Measurements from ENCODE around the gene SLC43A3.

The SLC43A3 gene

GRCh38 chr11:57391111-57391510, 35.8 kb downstream of the SLC43A3 start:
- TF ChIP-seq, protein P1, sequence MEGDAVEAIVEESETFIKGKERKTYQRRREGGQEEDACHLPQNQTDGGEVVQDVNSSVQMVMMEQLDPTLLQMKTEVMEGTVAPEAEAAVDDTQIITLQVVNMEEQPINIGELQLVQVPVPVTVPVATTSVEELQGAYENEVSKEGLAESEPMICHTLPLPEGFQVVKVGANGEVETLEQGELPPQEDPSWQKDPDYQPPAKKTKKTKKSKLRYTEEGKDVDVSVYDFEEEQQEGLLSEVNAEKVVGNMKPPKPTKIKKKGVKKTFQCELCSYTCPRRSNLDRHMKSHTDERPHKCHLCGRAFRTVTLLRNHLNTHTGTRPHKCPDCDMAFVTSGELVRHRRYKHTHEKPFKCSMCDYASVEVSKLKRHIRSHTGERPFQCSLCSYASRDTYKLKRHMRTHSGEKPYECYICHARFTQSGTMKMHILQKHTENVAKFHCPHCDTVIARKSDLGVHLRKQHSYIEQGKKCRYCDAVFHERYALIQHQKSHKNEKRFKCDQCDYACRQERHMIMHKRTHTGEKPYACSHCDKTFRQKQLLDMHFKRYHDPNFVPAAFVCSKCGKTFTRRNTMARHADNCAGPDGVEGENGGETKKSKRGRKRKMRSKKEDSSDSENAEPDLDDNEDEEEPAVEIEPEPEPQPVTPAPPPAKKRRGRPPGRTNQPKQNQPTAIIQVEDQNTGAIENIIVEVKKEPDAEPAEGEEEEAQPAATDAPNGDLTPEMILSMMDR (IDR thresholded peaks at IDR 0.05; ENCODE audit: extremely low read depth, insufficient read depth, missing control alignments) = no peak
- no peak for DNase-seq (ENCODE audit: low spot score)
- in situ Hi-C loops (cut with MboI; ENCODE audit: low pct_unique_long_range_greater_than_20kb, low sequenced_read_pairs, unreplicated experiment) = no loop called here

DNA sequence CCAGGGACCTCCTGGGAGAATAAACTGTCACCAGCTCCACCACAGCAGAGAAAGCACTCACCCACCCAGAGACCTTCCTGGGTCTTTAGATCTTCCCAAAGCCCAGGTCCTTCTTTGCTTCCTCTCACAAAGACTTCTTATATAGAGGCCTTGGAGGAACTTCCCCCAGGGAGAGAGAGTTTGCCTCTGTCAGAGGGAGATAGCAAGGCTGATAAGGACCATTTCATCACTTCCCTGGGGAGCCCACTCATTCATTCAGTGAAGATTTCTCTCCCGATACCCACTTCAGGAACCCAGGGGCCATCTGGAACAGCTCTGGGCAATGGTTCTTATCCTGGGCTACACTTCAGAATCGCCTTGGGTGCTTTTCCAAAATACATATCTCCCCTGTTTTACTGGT, 36.4 kb downstream of the SLC43A3 start, which contains the start of gene PRG2:
PRG2 (minus strand) TSS at position 116 of the 400 bp plus-strand sequence. CDS start 706 bp downstream, outside the sequence.
- no peak for DNase-seq (ENCODE audit: low spot score)
- TF ChIP-seq, protein P1 (IDR thresholded peaks at IDR 0.05; ENCODE audit: extremely low read depth, insufficient read depth, missing control alignments) = no peak
- in situ Hi-C loops (cut with MboI; ENCODE audit: low pct_unique_long_range_greater_than_20kb, low sequenced_read_pairs, unreplicated experiment) = no loop called here

DNA sequence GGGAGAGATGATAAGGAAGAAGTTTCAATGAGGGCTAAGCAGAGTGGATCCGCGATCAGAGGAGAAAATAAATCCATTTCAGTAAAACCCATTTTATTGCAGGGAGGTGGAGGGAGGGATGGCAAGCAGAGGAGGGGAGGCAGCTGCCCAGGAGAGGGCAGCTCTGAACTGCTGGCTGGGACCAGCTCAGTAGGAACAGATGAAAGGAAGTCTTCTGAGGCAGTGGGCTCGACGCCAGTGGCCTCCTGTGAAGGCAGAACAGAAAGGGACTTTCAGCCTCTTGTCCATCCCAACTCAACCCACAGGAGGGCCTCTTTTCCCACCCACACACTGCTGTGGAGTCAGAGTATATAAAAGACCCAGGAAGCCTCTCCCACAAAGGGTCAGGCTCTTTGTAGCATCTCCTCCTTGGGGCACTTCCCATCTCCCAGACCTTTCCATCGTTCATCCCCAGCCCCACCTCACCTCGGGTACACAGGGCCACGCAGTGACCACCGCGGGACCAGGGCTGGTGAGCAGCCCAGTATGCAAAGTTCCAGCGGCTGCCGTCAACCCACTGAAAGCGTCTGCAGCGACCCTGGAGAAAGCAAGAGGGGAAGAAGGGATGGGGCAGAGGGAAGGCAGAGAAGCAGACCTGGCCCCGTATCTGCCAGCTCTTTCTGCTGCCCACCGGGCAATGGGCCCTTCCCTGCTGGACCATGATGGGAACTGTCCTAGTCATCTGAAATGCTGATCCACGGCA, 39.5 kb downstream of the SLC43A3 start:
- DNase-seq (ENCODE audit: low spot score) = no peak
- in situ Hi-C loops (cut with MboI; ENCODE audit: low pct_unique_long_range_greater_than_20kb, low sequenced_read_pairs, unreplicated experiment) = no loop called here
- TF ChIP-seq, protein P1 (IDR thresholded peaks at IDR 0.05; ENCODE audit: extremely low read depth, insufficient read depth, missing control alignments) = no peak

GRCh38 chr11:57386178-57386940, 40.6 kb downstream of the SLC43A3 start:
- DNase-seq (ENCODE audit: low spot score) = no peak
- TF ChIP-seq, protein P1 (IDR thresholded peaks at IDR 0.05; ENCODE audit: extremely low read depth, insufficient read depth, missing control alignments) = no peak
- in situ Hi-C loops (cut with MboI; ENCODE audit: low pct_unique_long_range_greater_than_20kb, low sequenced_read_pairs, unreplicated experiment) = no loop called here

DNA sequence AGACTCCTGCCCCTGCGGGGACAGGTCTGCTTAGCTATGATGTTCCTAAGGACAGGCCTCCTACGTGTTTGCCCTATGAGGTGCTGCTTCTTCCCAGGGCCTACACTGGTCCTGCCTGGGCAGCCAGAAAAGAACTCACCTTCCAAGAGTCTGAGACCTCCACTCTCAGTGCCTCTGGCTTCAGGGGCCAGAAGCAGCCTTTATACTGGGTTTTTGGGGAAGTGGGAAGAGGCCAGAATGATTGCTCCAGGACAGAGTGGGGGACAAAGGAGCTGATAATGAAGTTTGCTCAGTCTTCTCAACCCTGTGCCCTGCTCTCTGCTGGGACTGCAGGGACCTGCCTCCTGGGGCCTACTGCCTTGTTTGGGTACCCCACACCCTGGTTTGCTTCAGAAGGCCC, 45.9 kb downstream of the SLC43A3 start, which contains the start of gene PRG3:
PRG3 (minus strand) TSS at position 176 of the 400 bp plus-strand sequence. CDS start 442 bp downstream, outside the sequence.
- TF ChIP-seq, protein P1 (IDR thresholded peaks at IDR 0.05; ENCODE audit: extremely low read depth, insufficient read depth, missing control alignments) = no peak
- in situ Hi-C loops (cut with MboI; ENCODE audit: low pct_unique_long_range_greater_than_20kb, low sequenced_read_pairs, unreplicated experiment) = no loop called here
- no peak for DNase-seq (ENCODE audit: low spot score)

DNA sequence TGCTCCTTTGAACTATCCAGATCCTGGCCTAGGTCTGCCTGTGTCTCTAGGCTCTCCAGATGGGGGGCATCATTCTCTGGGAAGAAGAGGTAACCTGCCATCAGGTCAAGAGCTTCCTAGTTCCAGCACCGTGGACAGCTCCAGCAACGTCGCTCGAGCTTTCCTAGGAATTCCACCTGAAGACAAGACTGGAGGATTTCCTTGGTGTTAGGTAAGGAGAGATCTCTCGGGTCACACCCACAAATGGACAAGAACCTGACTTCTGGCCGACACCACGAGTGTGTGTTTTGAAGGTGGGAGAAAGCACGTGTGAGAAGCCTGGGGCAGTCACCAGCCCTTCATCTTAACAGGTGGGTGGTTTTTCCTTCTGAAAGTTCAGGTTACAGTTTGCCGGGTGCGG, 47.2 kb downstream of the SLC43A3 start:
- DNase-seq (ENCODE audit: low spot score) = no peak
- TF ChIP-seq, protein P1 (IDR thresholded peaks at IDR 0.05; ENCODE audit: extremely low read depth, insufficient read depth, missing control alignments) = no peak
- in situ Hi-C loops (cut with MboI; ENCODE audit: low pct_unique_long_range_greater_than_20kb, low sequenced_read_pairs, unreplicated experiment) = no loop called here

Measured in GM13977 (cell line).